Non-pigmented ciliary epithelial cell (primary cell): ENCODE measurements around the gene CHRDL2.
"Not testable (repeated sequence)": the region's sequence is repeated elsewhere in the genome, so short reads cannot be mapped to it uniquely, and the experiment has no call there.

ENCODE experiments used
- DNase-seq: peaks from one replicate; pipeline ENCODE4 v3.0.0-alpha.2; 2010; ENCODE audit warnings: low read depth

Gene CHRDL2, protein sequence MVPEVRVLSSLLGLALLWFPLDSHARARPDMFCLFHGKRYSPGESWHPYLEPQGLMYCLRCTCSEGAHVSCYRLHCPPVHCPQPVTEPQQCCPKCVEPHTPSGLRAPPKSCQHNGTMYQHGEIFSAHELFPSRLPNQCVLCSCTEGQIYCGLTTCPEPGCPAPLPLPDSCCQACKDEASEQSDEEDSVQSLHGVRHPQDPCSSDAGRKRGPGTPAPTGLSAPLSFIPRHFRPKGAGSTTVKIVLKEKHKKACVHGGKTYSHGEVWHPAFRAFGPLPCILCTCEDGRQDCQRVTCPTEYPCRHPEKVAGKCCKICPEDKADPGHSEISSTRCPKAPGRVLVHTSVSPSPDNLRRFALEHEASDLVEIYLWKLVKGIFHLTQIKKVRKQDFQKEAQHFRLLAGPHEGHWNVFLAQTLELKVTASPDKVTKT

DNA sequence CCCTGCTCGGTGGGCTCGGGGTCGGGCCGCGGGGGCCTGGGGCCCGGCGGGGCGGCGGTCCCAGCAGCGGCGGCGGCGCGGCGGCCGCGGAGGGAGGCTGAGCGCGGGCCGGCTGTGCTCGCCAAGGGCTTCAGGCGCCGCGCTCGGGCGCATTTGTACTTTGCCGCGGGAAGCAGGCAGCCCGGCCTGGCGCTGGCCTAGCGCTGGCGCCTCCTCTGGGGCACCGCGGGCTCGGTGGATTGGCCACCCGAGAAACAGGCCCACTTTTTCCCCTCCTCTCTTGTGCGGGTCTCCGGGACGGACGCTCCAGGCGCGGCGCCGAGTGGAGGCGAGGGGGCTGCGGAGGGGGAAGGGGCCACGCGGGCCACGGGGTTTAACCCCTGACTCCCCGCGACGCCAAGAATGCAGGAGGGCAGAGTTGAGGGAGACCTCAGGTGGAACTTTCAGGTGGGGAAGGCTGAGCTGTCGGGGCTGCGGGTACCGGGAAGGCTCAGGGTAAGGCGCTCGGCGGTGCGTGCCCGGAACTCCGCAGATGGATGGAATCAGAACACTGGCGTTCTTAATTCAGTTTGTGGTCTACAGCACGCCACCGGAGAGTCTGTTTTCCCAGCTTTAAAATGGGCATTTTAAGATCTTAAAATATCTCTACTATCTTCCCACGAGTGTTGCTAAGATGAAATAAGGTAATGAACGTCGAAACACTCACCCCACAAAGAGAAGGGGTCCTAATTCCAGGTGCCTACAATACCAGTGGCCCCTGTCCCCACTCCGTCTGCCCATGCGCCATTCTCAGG is at the start of gene CHRDL2:
Gene CHRDL2 (minus strand): TSS at position 126 of the 794 bp plus-strand sequence. CDS start 538 bp downstream, outside the sequence.
- DNase-seq, result no peak

DNA sequence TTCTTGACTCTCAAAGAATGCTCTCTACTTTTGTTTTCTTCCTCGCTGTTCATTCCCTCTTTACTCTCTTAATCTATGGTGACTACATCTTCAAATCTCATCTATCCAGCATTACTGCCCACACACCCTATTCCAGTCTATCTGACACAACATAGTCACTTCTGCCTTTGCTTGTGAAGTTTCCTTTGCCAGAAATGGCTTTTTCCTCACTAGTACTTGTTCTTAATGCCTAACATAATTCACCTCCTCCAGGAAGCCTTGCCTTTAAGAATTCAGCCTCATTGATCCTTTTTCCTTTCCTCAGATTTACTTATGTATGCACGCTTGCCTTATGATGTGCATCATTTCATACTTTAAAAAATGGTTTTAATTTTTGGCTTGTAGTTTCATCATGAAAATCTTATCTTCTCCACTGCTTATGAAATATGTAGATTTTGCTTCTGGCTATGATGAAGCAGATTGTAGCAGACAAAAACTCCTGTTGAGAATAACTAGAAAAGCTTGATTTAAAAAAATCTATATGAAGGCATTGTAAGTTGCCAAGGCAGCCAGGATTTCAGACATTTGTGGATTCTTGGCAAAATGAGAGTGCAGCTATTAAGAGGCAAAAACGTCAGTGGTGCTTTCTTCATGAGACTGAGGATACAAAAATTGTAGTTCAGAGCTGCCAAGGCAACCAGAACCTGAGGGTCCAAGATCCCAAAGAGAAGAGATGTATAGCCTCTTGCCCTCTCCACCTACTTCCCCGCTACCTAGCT is 49.2 kb upstream of the CHRDL2 start:
- no peak for DNase-seq

- no peak for DNase-seq
These were observed 47.4 kb upstream of the CHRDL2 start for GRCh38 chr11:74778581-74778980.

DNA sequence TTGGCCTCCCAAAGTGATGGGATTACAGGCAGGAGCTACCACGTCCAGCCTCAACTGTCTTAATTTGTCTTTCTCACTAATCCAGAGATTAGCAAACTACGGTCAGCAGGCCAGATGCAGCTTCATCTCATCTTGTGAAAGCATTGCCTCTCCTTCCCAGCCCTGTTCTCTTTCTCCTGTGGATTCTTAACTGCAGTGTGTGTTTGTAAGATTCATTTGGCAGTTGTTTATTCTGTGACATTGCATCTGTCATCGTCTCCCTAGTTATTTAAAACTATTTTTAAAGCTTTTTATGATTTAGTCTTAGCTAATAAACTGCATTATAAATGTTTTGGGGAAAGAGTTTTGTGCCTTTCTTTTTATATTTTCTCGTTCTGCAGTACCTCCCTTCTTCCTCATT is 46.7 kb upstream of the CHRDL2 start:
- no peak for DNase-seq

DNA sequence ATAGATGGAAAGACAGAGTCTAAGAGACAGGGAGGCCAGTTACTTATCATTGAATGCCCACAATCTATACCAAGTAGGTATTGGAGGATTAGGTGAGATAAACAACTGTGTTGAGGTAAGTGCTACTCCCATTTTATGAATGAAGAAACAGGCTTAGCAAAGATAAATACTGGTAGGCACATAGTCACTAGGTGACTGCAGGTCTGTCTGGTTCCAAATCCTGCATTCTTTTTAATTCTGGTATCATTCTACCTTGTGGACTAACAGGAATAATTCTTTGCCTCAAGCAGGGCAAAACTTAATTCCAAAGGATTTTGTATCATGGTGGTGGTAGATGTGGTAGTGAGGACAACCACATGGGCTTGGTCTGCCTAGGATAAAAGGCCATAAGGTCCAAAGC is 45.8 kb upstream of the CHRDL2 start:
- no peak for DNase-seq

DNA sequence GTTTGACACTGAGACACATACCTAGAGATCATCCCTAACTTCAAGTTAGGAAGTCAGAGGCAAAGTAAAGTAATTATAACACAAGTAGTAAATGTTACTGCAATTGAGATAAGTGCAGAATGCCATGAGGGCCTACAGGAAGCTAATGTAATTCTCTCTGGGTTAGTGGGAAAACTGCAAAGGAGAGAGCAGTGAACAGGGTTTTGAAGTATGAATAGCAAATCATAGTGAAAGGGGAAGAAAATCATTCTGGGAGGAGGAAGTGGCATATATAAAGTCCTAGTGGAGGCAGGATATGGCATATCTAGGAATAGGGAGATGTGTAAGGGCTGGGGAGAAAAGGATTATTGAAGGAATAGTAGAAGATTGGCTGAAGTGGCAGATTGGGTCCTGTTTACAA is 45.3 kb upstream of the CHRDL2 start:
- DNase-seq, result no peak

DNA sequence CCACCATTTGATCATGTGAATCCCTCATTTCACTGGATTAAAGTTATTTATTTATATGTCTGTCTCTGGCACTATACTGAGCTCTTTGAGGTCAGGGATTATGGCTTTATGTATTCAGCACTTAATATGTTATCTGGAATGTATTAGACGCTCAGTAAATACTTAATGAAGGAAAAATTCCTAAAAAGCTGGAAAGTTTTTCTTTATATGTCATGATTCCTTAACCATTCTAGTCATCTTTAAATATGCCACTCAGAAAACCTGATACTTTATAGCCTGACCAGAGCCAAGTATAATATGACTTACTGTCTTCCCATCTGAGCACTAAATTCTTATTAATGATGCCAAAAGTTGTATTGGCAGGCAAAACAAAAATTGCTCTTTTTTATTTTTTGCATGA is 44.5 kb upstream of the CHRDL2 start:
- DNase-seq, result no peak

DNA sequence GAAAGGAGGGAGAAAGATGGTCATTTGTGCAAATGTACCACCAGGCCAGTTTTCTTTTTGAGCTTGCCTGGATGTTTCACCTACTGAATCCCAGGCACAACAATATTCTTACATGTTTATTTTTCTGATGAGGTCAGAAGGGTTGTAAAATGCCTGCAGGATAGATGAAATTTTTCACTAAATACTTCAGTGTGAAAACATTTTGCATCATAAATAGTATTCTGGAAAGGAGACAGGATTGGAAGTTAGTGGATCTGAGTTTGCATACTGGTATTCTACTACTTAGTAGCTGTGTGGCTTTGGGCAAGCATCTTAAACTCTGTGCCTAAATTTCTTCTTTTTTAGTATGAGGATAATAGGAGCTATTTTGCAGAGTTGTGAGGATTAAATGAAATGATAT is 42.2 kb upstream of the CHRDL2 start:
- DNase-seq, result no peak

- no peak for DNase-seq
These were observed 39.9 kb upstream of the CHRDL2 start for GRCh38 chr11:74771139-74771538.

GRCh38 chr11:74770456-74770855 is 39.2 kb upstream of the CHRDL2 start:
- no peak for DNase-seq

- DNase-seq, result no peak
These were observed 38.0 kb upstream of the CHRDL2 start for GRCh38 chr11:74769055-74769707.

- not testable (repeated sequence) for DNase-seq
These were observed 37.0 kb upstream of the CHRDL2 start for GRCh38 chr11:74768172-74768651.

DNA sequence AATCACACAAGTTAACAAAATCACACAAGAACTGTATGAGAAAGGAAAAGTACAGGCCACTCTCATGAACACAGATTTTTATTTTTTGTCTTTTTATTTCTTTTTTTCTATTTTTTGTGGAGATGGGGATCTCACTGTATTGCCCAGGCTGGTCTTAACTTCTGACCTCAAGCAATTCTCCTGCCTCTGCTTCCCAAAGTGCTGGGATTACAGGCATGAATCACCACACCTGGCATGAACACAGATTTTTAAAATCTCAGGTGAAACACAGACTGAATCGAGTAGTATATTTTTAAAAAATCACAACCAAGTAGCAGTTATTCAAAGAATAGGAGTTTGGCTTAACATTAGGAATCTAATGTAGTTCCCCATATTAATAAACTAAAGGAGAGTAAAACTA is 35.7 kb upstream of the CHRDL2 start:
- DNase-seq, result no peak

- no peak for DNase-seq
These were observed 25.3 kb upstream of the CHRDL2 start for GRCh38 chr11:74756571-74756970.

- no peak for DNase-seq
These were observed 24.3 kb upstream of the CHRDL2 start for GRCh38 chr11:74755395-74755995.

GRCh38 chr11:74754507-74755252 is 23.5 kb upstream of the CHRDL2 start:
- peak; percentile 78 for DNase-seq

DNA sequence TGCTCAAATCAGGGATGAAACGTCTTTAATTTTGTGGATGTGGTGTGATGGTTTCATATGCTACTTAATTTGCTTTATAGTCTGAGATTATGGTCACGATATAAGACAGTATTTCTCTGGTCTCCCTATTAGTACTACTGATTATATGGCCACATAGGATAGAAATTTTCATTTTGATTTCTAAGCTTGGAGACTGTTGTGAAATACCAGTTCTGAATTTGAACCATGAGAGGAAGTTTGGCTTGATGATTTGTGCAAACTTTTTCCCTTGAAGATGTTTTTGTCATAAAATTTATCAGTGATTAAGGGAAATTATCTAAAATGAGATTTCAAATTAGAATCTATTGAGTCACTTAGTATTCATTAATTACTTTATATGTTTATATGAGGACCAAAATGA is 20.1 kb upstream of the CHRDL2 start:
- no peak for DNase-seq

- not testable (repeated sequence) for DNase-seq
These were observed 19.4 kb upstream of the CHRDL2 start for GRCh38 chr11:74750598-74750997.

DNA sequence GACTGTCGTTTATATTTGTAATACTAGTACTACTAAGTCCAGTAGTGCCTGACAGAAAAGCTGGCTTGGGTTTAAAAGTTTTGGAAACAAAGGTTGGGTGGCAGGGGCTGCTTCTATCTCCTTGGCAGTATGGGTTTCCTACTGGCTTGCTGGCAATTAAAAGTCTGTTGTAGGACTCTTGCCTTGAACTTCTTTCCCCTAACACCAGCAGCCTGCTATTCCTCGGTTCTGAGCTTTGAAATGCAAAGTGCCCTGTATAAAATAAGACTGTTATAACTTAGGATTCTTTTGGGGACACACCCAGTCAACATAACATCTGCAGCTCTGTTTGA is 18.7 kb upstream of the CHRDL2 start:
- no peak for DNase-seq

DNA sequence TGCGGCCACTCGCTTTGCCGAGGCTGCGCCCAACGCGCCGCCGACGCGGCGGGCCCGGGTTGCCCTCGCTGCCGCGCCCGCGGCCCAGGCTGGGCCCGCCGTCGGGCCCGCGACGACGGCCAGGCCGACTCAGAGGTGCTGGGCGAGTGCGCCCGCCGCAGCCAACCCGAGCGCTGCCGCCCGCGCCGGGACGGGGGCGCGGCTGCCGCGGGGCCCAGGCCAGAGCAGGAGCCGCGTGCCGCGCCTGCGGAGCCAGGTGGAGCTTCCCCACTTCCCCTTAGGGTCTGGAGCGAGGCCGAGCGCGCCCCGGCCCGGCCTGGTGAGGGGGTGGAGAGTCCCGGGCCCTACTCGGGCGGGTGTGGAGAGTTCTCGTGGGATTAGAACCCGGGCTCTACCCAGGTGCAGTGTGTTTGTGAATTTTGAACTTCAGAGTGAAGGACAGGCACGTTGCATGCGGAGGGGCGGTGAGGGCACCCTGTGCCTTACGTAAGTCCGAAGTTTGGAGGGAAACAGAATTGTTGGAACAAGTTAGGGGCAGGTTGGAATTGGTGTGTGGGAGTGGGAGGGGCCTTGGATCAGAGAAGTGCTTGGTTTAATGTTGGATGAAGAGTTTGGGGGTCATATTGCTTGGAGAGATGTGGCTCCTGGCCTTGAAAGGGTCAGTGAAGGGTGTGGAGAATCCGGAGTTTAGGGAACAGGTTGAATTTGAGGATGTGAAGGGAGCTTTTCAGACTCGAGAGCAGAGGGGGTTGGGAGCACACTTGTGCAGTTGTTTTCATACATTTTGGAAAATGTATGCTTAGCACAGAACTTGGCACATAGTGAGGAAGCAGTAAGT is 18.1 kb upstream of the CHRDL2 start:
- no peak for DNase-seq
